ENCODE results near the gene RTBDN.

DNA sequence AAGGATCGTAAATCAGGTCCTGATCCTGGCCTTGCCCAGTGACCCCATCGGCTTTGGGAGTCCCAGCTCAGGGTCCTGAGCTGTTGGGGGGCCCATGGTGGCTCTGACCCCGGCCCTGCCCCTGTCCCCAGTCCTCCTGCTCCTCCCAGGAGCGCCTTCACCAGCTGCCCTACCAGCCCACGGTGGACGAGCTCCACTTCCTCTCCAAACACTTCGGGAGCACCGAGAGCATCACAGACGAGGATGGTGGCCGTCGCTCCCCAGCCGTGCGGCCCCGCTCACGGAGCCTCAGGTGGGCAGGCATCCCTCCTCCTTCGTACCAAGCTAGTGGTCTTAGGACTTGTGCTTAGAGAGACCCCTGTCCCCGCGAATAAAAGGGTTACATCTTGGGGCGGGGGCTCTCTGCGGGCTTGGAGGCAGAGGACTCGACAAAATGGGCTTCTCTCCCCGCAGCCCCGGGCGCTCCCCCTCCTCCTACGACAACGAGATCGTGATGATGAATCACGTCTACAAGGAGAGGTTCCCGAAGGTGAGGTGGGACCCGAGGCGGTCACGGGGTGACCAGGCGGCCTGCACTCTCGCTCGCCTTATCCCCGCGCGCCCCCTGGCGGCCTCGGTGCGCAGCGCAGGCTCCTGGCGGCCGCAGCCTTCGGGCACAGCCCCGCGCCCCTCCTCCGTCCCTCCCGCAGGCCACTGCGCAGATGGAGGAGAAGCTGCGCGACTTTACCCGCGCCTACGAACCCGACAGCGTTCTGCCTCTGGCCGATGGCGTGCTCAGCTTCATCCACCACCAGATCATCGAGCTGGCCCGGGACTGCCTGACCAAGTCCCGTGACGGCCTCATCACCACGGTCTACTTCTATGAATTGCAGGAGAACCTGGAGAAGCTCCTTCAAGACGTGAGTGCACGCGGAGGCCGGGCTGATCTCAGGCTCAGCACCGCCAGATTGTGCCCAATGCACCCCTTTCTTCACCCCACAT is 13.1 kb upstream of the RTBDN start:
- TF ChIP-seq CEBPB (IDR thresholded peaks at IDR 0.05) = no peak
- TF ChIP-seq, protein P1, sequence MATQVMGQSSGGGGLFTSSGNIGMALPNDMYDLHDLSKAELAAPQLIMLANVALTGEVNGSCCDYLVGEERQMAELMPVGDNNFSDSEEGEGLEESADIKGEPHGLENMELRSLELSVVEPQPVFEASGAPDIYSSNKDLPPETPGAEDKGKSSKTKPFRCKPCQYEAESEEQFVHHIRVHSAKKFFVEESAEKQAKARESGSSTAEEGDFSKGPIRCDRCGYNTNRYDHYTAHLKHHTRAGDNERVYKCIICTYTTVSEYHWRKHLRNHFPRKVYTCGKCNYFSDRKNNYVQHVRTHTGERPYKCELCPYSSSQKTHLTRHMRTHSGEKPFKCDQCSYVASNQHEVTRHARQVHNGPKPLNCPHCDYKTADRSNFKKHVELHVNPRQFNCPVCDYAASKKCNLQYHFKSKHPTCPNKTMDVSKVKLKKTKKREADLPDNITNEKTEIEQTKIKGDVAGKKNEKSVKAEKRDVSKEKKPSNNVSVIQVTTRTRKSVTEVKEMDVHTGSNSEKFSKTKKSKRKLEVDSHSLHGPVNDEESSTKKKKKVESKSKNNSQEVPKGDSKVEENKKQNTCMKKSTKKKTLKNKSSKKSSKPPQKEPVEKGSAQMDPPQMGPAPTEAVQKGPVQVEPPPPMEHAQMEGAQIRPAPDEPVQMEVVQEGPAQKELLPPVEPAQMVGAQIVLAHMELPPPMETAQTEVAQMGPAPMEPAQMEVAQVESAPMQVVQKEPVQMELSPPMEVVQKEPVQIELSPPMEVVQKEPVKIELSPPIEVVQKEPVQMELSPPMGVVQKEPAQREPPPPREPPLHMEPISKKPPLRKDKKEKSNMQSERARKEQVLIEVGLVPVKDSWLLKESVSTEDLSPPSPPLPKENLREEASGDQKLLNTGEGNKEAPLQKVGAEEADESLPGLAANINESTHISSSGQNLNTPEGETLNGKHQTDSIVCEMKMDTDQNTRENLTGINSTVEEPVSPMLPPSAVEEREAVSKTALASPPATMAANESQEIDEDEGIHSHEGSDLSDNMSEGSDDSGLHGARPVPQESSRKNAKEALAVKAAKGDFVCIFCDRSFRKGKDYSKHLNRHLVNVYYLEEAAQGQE (IDR thresholded peaks at IDR 0.05; ENCODE audit: low read depth) = no peak
- TF ChIP-seq, protein P2, sequence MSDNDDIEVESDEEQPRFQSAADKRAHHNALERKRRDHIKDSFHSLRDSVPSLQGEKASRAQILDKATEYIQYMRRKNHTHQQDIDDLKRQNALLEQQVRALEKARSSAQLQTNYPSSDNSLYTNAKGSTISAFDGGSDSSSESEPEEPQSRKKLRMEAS (IDR thresholded peaks at IDR 0.05) = 0 out of 2 replicates have a peak, but pooled peaks have one; percentile 39
- no peak for TF ChIP-seq TAF1 (IDR thresholded peaks at IDR 0.05; ENCODE audit: low read depth)
- peak; percentile 23; the same call in 1 of the 2 replicates for TF ChIP-seq TCF12 (IDR thresholded peaks at IDR 0.05; ENCODE audit: low read depth)
- TF ChIP-seq YY1 (IDR thresholded peaks at IDR 0.05; ENCODE audit: low read depth) = no peak
- TF ChIP-seq, protein P3, sequence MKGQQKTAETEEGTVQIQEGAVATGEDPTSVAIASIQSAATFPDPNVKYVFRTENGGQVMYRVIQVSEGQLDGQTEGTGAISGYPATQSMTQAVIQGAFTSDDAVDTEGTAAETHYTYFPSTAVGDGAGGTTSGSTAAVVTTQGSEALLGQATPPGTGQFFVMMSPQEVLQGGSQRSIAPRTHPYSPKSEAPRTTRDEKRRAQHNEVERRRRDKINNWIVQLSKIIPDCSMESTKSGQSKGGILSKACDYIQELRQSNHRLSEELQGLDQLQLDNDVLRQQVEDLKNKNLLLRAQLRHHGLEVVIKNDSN (IDR thresholded peaks at IDR 0.05) = peak; percentile 69
- TF ChIP-seq FOXM1 (IDR thresholded peaks at IDR 0.05; ENCODE audit: borderline replicate concordance, low read depth) = no peak
